ENCODE measurements around the gene E2F4.

Gene E2F4

GRCh38 chr16:67157892-67158635, 33.9 kb upstream of the E2F4 start:
- DNase-seq = no peak

GRCh38 chr16:67158637-67159600, 33.0 kb upstream of the E2F4 start:
- no peak for DNase-seq

GRCh38 chr16:67161595-67162058, 30.3 kb upstream of the E2F4 start:
- DNase-seq = no peak

- DNase-seq = no peak
These were observed 29.3 kb upstream of the E2F4 start for GRCh38 chr16:67162506-67163163.

GRCh38 chr16:67163164-67163998, 28.6 kb upstream of the E2F4 start:
- peak; percentile 76 for DNase-seq

GRCh38 chr16:67163999-67164558, 27.9 kb upstream of the E2F4 start:
- DNase-seq = no peak

GRCh38 chr16:67164599-67165061, 27.3 kb upstream of the E2F4 start, which contains the start of gene HSF4:
Gene HSF4 (plus strand): TSS chr16:67164745. CDS start chr16:67164812, 67 bp downstream.
- DNase-seq = no peak

GRCh38 chr16:67165121-67166078, 26.6 kb upstream of the E2F4 start:
- DNase-seq = no peak

GRCh38 chr16:67166110-67166547, 25.8 kb upstream of the E2F4 start:
- DNase-seq = no peak

- no peak for DNase-seq
These were observed 25.3 kb upstream of the E2F4 start for GRCh38 chr16:67166598-67167168.

GRCh38 chr16:67167588-67167987, 24.4 kb upstream of the E2F4 start:
- no peak for DNase-seq

- no peak for DNase-seq
These were observed 22.9 kb upstream of the E2F4 start for GRCh38 chr16:67169011-67169451.

- DNase-seq = no peak
These were observed 22.2 kb upstream of the E2F4 start for GRCh38 chr16:67169642-67170167.

- no peak for DNase-seq
These were observed 21.6 kb upstream of the E2F4 start, which contains the start of gene NOL3 for GRCh38 chr16:67170168-67170948. Gene NOL3 (plus strand): TSS chr16:67170538.

- DNase-seq = no peak
These were observed 20.9 kb upstream of the E2F4 start for GRCh38 chr16:67170949-67171649.

- DNase-seq = no peak
These were observed 18.6 kb upstream of the E2F4 start for GRCh38 chr16:67173323-67173722.

GRCh38 chr16:67173808-67174705, 17.9 kb upstream of the E2F4 start:
- DNase-seq = peak; percentile 52

Data from NCI-H1092 (cell line).